HG02970 (cell line): Measurements from ENCODE around the gene FAM50B.

Experiments
- ATAC-seq: cut with Tn5 transposase; IDR thresholded peaks from one replicate; pipeline ENCODE4 v1.9.1; 2021; ENCODE audit warnings: mild to moderate bottlenecking, moderate library complexity, moderate number of reproducible peaks; ENCODE audit not compliant: unreplicated experiment, low FRiP score

FAM50B gene

DNA sequence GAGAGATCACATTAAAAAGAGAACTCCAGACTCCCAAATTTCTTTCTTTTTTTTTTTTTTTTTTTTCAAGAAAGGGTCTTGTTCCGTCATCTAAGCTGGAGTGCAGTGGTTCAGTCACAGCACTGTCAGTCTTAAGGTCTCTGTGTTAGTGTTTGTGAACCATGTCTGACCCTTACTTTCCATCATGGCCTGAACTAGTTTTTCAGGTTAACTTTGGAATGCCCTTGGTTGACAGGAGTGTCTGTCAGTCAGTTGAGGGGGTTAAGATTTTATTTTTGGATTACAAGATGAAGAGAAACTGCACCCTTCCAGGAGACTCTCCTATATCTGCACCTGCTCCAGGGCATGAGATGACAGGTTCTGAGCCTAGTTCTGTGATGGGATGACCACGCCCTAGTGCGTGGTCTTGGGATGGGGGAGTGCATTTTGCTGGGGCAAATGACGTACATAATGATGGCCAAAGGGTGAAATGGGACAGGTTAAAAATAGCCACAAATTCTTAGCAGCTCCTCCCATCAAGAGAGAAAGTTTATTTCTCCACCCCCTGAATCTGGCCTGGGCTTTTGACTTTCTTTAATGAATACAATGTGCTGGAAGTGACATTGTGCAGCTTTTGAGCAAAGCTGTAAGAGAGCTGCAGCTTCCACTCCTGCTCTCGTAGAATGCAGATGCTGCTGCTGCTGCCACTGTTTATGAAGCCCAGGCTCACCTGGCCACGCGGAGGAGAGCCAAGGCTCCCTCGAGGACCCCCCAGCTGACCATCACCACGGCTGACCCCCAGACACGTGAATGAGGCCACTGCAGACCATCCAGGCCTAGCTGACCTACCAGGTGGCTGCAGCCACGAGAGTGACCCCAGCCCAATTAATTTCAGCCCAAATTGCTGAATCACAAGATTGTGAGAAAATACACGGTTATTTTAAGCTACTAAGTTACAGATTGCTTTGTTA, 29.7 kb upstream of the FAM50B start:
- ATAC-seq = no peak

DNA sequence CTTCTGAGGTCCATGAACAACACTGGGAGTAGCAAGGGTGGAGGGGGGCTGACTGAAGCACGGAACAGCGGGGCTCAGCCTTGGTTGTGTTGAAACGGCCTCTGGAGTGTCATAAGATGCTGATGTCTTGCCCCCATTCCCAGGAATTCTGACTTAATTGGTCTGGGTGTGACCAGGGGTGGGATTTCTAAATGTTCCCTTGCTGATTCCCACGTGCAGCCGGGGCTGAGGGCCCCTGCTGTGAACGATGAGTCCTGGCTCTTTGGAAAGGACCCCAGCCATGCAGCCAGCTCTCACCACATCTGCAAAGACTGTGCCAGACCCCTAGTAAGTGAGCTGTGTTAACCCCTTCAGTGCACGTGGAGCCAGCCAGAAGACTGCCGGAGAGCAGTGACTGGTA, 28.6 kb upstream of the FAM50B start:
- ATAC-seq = no peak

DNA sequence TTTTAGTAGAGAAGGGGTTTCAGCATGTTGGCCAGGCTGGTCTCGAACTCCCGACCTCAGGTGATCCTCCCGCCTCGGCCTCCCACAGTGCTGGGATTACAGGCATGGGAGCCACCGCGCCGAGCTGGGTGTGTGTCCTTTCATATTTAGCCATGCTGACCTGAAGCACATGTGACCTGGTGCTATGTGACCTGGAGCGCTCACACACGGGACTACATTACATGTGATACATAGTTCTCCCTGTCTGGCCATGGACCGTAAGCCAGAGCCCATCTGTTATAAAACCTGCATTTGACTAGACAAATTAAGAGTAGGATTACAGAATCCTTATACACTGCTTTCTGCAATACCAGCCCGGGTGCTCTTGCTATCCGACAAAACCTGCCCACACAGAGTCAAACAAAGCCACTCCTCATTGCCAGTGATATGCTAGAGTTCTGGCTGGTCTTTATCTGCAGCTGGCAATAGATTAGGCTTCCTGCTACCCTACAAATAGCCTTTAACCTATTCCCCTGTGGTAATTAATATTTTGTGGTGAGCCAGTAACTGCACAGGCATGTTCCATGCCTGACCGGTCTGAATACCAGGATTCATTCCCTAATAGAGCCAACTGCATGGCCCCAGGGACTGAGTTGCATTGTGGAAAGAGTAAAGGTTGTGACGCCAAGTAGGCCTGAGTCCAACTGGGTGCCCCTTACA, 26.3 kb upstream of the FAM50B start:
- ATAC-seq = no peak

DNA sequence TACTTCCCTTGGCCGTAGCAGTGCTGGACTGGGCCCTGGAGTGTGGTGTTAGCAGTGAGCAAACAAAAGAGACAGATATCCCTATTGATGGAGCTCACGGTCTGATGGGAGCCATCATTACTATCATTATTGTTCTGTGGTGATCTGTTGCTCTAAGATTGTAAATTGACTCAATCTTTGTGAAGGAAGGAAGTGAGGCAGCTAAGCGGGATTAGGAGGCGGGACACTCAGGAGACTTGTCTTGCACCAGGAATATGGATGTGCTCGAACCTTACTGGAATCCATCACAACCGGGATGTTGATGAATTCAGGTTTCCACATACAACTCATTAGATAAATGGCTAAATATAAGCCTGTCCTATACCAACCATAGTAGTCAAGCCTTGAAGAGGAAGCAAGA, 25.5 kb upstream of the FAM50B start:
- ATAC-seq = no peak

DNA sequence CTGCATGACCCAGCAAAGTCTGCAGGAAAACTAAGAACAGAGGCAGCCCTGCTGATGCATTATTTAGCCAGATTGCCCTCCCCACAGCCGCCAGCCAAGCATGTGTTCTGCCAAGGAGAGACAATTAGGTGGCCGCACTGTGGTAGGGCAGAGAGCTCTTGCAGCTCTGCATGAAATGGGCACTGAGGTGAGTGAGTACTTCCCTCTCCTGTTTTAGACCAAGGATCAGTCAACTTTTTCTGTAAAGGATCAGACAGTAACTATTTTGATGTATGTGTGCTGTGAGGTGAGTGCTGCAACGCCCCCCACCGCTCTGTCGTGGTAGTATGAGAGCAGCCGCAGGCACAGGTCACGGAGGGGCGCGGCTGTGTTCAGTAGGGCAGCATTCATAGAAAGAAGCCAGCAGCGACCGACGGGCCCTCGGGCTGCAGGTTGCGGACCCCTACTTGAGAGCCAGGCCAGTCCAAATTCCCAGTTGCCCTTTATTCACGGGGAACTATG, 23.8 kb upstream of the FAM50B start:
- no peak for ATAC-seq

DNA sequence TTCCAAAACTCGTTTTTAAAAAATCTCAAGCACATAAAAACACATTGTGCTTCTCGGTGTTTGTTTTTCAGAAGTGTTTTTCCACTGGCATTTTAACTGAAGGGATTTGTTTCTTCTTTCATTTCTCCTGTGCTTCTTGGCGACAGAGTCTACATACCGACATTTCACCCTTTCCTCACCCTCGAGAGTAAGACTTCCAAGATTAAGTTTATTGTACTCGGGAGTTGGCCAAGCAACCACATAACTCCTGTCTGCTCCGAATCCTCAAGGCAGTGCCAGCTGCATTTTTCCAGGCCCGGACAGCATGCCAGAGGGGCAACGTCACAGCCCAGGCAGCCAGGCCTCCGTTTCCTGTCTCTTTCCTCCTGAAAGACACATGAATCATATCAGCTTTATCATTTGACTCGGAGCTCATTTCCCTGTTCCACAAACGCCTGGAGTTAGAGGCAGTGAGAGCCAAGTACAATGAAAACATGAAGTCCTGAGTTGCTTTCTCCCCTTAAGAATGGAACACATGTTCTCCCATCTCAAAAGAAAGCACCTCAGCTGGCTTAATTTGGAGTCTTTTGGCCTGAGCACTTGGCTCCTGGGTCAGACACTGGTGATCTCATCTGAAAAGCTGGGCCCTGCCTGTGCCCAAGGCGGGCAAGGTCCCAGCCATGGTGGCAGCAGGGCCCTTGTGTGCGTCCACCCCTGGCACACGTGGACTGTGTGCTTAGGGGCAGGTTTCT, 23.2 kb upstream of the FAM50B start:
- no peak for ATAC-seq

DNA sequence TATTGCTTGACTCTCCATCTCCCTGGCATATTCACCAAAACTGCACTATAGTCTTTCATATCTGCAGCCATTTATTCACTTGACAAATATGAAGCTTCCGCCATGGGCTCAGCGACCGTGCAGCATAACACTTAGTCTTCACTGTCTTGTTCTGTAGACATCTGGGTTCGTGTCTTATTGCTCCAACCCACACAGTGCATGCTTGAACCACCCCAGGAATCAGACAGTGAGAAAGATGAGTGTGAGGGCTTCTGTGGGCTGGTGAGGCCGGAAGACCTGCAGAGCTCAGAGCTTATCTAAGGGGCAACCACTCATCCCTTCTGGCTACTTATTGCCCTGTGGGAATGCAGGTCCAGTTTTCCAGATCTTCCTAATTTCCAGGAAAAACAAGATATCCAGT, 19.9 kb upstream of the FAM50B start:
- ATAC-seq = no peak

DNA sequence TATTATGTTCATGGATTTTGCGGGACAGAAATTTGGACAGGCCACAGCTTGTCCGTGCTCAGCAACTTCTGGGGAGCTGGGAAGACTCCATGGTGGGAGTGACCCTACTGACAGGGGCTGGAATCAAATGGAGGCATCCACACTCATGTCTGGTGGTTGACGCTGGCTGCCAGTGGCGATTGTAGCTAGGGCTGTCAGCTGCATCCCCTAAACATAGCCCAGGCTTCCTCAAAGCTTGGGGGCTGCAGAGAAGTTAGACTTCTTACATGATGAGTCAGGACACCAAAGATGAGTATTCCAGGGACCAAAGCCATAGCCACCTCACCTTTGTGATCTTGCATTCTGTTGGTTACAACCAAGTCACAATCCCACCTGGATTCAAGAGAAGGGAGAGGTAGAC, 18.4 kb upstream of the FAM50B start:
- no peak for ATAC-seq

DNA sequence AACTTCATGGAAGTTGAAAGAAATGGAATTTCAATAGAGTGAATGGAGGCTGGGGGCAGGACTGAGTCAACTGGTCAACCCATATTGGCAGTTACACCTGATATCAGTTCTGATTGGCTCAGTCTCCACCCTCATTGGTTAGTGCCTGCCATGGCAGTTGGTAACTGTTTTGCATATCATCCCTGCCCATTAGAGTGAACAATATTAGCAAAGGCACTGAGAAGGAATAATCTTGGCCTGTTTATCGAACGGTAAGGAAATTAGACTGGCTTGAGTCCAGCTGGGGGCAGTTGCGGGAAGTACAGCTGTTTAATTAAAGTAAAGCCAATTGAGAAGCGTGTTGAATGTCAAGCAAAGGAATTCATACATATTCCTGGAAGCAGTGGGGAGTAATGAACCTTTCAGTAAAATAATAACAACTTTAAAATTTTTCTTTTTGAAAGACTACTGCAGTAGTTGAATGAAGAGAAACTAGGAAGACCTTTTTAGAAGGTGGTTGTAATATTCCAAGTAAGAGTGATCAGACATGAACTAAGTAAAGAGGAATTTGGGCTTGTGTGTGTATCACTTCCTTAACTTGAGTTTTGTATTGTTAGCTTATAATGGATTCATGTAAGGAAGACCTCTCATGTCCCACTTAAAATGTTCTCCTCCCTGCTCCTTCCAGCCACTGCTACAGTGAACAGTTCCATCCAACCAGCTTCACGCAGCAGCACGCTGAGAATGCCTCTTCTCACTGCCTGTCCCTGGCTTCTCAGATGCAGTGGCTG, 17.2 kb upstream of the FAM50B start:
- ATAC-seq = no peak

DNA sequence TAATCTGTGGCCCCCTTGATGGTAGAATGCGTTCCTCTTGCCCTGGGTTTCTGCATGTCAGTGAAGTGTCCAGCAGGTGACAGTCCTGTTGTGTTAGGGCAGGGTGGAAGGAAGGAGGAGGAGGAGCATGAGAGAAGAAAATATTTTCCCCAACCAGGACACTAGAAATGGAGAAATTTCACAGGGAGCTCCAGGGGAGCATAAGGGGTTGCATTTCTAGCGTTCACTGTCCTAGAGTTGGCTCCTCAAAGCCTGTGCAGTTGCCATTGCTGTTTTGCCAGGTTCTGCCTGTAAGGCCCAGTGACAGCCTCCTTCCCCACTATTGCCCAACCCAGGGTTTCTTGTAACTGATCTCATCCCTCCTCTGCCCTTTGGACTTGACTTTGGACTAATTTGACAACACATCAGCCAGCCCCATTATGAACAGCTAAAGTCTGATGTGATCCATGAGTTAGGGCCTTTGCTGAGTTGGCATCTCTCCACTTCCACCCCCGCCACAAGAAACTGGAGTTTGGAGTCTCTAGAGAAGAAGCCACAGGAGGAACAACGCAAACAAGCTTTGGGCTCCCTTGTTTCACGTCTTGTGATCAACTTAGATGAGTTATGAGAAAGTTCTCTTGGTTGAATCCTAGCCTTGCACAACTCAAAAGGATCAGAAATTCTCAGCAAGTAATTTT, 14.0 kb upstream of the FAM50B start:
- ATAC-seq = no peak

DNA sequence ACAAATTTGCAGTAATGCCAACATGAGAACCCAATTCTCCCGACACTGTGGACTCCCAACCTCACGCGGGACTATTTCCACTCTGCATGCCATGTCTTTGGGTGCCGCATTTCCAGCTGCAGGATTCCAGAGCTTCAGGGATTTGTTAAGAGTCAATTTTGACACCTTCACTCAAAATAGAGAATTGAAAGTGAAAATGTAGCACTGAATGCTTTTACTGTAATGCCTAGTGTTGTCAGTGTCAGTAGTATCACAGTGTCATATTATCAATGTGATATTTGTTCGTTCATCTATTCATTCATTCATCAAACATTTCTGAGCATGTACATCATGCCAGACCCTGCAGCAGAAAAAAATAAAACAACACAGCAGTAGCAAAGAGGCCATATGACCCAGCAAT, 13.4 kb upstream of the FAM50B start:
- ATAC-seq = no peak

DNA sequence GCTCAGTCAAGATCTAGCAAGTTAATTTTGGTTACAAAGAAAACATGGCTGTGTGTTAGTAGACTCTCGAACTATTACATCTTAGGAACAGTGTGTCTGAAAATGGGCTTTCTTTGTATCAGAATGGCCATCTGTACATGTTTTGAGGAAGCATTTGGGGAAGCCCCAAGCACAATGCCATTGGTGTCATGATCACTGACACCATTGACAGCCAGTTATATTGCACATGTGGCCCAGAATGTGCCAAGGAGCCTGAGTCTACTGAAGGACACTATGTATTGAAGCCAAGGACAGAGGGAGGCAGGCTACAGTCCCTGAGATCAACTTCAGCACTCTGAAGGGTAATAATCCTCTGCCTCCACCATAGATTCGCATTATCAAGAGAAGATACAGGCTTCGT, 12.6 kb upstream of the FAM50B start:
- ATAC-seq = no peak

DNA sequence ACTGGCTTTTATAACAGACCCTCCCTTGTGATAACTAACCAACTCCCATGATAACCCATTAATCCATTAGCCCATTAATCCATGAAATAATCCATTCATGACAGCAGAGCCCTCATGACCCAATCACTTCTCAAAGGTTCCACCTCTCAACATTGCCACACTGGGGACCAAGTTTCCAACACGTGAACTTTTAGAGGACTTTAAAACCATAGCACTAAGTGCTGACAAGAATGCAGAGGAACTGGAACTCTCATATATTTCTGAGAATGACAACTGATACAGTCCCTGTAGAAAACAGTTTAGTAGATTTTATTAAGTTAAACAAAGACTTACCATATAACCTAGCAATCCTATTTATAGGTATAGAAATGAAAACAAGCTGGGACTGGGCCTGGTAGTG, 11.4 kb upstream of the FAM50B start:
- ATAC-seq = no peak

DNA sequence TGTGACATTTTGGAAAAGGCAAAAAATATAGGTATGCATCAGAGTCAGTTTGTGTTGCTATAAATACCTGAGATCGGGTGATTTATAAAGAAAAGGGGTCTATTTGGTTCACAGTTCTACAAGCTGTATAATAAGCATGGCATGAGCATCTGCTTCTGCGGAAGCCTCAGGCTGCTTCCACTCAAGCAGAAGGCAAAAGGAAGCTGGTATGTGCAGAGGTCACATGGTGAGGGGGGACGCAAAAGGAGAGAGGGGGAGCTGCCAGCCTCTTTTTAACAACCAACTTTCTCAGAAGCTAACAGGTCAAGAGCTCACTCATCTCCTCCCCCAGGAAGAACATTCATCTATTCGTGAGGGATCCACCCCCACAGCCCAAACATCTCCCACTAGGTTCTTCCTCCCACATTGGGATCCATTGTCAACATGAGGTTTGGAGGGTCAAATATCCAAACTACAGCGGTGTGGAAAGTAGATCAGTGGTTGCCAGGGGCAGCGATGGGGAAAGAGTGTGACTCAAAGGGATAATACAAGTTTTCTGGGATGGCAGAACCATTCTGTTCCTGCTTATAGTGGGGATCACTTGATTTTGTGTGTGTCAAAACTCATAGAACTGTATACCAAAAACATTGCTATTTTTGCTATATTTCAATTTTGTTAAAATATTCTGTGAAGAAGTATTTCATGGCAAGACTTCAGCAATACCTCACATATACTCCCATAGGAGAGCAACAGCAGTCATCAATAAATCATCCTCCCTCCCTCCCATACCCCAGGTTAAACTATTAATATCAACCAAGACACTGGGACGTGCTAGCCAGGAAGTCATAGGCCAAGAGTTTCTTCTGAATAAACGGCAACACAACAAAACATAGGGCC, 9.9 kb upstream of the FAM50B start:
- ATAC-seq = no peak

DNA sequence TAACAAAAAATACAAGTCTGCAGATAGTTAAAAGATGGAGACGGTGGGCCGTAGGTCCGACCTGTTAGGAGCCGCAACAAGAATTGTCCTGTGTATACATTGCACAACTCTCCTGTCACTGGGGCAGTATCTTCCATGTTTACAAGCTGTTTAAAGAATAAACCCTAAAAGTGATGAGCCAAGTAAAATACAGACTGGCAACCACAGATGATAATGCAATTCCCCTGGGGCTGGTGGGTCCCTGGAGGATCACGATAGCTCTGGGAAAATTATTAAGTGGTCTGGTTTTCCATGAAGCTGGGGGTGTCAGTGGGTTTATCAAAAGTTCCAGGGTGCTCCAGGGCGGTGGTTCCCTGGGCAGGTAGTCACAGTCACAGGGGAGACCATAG, 8.1 kb upstream of the FAM50B start:
- no peak for ATAC-seq

DNA sequence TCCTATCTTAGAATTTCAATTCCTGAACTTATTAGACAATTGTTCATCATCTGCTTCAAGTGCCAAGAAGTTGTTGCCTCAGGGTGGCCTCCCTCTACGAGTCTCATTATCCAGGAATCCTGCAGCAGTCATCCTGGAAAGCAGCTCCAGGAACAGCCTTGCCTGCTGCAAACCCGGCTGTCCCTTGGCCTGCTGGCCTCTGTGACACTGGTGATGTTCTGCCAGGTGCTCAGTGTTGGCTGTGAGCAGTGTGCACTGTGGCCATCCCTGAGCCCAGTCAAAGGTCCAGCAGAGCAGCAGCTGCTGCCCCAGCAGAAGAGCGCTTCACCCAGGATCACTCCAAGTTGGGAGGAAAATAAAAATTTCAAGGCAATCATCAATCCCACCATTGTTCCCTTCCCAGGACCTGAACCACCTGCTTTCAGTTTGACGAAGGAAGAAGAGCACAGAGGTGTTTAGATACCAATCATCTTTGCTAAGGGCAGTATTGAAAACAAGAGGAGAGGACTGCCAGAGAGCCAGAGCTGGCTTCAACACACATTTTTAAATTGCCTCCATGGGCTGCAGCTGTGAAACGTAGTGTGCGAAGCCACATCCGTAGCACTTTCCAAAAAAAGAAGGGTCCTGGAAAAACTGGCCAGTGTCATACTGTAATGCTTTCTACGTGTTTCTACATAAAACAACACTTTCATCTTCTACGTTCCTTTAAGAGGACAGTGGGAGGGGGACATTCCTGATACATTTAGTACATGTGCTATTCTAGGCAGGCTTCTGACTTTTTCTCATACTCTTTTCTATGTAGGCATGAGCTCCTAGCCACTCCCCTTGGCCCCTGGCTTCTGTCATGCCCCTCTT, 7.2 kb upstream of the FAM50B start:
- no peak for ATAC-seq

DNA sequence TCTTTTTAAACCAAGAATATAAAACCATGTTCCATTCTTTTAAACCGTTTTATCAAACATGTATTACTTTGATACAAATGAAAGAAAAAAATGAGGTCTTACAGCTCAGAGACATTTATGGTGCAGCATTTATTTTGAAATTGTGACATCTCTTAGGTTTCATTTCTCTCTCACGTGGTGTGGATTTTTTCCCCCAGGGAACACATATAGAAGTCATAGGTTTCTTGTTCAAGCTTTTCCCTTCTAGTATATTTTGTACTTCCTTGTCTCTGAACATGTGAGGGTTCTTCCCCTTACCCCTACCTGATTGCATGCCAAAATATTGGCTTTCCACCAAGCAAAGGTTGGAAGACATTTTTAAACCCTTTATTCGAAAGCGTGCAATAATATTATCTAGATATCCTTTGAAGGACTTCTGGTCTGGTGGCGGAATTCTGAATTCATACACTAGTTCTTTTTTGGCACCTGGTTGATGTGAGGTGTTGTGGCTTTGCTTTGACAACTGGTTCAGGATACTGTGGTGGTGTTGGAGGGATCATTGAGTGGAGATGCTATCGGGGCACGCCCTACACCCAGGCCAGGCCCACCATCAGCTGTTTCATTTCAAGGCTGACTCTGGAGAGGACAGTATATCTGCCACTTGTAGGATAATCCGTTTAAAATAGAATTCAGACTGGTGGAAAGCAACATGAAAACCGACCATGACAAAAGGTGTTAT, 5.6 kb upstream of the FAM50B start:
- ATAC-seq = no peak
